ENCODE measurements around the gene ERGIC1. TPM values are rescaled to one million over a fixed set of nuclear protein-coding genes. Genes with fewer than 3 reads are reported as not detected.

ERGIC1 gene
- total RNA-seq, 1 donor from 2014 or later, result 177 TPM

GRCh38 chr5:172799416-172799815 is 34.6 kb upstream of the ERGIC1 start:
- Histone ChIP-seq H3K36me3 (no peaks in the 10 kb centered on the region), H3K4me1 (peaks cover 63% of the 10 kb centered on the region), H3K27me3 (ENCODE audit: low read depth) (no peaks in the 10 kb centered on the region), H3K9me3 (no peaks in the 10 kb centered on the region), H3K27ac (peak overlapping the region; percentile 84), H3K4me3 (no peak overlapping the region)
- DNase-seq (no peak), ATAC-seq (no peak)
- TF ChIP-seq, protein P1, sequence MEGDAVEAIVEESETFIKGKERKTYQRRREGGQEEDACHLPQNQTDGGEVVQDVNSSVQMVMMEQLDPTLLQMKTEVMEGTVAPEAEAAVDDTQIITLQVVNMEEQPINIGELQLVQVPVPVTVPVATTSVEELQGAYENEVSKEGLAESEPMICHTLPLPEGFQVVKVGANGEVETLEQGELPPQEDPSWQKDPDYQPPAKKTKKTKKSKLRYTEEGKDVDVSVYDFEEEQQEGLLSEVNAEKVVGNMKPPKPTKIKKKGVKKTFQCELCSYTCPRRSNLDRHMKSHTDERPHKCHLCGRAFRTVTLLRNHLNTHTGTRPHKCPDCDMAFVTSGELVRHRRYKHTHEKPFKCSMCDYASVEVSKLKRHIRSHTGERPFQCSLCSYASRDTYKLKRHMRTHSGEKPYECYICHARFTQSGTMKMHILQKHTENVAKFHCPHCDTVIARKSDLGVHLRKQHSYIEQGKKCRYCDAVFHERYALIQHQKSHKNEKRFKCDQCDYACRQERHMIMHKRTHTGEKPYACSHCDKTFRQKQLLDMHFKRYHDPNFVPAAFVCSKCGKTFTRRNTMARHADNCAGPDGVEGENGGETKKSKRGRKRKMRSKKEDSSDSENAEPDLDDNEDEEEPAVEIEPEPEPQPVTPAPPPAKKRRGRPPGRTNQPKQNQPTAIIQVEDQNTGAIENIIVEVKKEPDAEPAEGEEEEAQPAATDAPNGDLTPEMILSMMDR (IDR thresholded peaks at IDR 0.05), result no peak
- intact Hi-C loops (cut with DNase I), result no loop called here

DNA sequence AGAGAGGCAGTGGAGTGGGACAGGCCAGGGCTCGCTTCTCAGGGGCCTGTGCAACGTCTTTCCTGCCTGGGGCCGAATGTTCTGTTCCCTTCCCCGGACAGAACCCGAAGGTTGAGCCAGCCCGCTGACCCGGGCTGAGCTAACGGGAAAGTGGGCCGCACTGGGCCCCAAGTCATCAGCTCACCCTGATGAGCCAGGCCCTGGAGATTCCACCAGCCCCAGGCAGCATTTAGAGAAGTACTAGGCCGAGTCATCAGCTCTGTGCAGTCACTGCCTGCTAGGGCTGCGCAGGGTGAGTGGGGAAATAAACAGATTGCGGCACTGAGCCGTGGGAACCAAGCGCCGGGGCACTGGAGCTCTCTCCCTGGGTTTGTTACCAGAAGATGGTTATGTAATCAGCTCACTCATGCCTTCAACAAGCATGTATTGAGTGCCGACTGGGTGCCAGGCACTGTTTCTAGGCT is 33.9 kb upstream of the ERGIC1 start:
- TF ChIP-seq, protein P1 (IDR thresholded peaks at IDR 0.05), result no peak
- Histone ChIP-seq H3K4me1 (peaks cover 56% of the 10 kb centered on the region), H3K9me3 (no peaks in the 10 kb centered on the region), H3K4me3 (no peak overlapping the region), H3K36me3 (no peaks in the 10 kb centered on the region), H3K27me3 (ENCODE audit: low read depth) (no peaks in the 10 kb centered on the region), H3K27ac (peak overlapping the region; percentile 84)
- DNase-seq (peak; percentile 92), ATAC-seq (peak; percentile 89 to 90)
- intact Hi-C loops (cut with DNase I), result no loop called here

DNA sequence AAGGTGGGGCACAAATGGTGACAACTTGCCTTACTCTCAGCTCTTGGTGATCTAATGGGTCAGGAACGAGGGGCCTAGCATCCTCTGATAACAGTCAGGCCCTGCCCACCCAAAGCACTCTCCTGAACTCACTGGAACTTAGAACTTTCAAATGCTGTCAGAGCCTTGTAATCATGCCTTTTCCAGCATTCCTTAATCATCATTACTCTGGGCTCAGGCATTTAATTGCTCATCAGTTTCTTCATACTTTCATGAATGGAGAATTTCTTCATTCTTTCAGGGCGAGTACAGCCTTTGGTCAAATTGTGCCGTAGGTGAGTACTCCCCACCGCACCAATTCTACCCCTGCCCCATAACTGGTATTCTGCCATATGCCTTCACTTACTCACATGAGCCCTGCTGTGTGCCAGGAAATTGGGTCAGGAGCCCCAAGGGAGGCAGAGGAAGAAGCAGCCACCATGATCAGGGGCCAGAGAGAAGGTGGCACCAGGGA is 32.8 kb upstream of the ERGIC1 start:
- no peak for DNase-seq
- Histone ChIP-seq H3K27me3 (ENCODE audit: low read depth) (no peaks in the 10 kb centered on the region), H3K4me1 (peaks cover 45% of the 10 kb centered on the region), H3K9me3 (no peaks in the 10 kb centered on the region), H3K36me3 (no peaks in the 10 kb centered on the region), H3K4me3 (no peak overlapping the region), H3K27ac (peak overlapping the region; percentile 84)
- ATAC-seq, result peak in 1 of 2 donors; percentile 34
- TF ChIP-seq, protein P1 (IDR thresholded peaks at IDR 0.05), result no peak
- intact Hi-C loops (cut with DNase I), result no loop called here

- H3K27me3 ChIP-seq (ENCODE audit: low read depth), result no peaks in the 10 kb centered on the region
- no peak for DNase-seq
- H3K9me3 ChIP-seq, result no peaks in the 10 kb centered on the region
- TF ChIP-seq, protein P1 (IDR thresholded peaks at IDR 0.05), result no peak
- no peaks in the 10 kb centered on the region for H3K36me3 ChIP-seq
- H3K4me1 ChIP-seq, result peaks cover 45% of the 10 kb centered on the region
- intact Hi-C loops (cut with DNase I), result no loop called here
- H3K4me3 ChIP-seq, result no peak overlapping the region
- ATAC-seq, result no peak
- H3K27ac ChIP-seq, result no peak overlapping the region
Observed at GRCh38 chr5:172802112-172802511, 31.9 kb upstream of the ERGIC1 start.

DNA sequence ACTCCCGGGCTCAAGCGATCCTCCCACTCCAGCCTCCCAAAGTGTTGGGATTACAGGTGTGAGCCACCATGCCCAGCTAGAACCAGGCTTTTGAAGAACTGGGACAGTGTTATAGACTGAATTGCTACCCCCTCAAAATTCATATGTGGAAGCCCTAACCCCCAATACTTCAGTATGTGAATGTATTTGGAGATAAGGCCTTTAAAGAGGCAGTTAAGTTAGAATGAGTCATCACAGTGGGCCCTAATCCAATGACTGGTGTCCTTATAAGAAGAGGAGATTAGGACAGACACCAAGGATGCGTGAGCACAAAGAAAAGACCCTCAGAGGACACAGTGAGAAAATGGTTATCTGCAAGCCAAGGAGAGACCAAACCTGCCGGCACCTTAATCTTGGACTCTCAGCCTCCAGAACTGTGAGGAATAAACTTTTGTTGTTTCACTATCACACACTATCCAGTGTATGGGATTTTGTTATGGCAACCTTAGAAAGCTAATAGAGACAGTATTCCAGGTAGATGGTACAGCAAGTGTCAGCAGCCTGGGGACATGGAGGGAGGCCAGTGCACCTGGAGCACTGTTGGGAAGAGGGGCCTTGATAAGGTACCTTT is 31.4 kb upstream of the ERGIC1 start:
- Histone ChIP-seq H3K4me1 (peaks cover 44% of the 10 kb centered on the region), H3K27me3 (ENCODE audit: low read depth) (no peaks in the 10 kb centered on the region), H3K9me3 (no peaks in the 10 kb centered on the region), H3K4me3 (no peak overlapping the region), H3K27ac (no peak overlapping the region), H3K36me3 (no peaks in the 10 kb centered on the region)
- TF ChIP-seq, protein P1 (IDR thresholded peaks at IDR 0.05), result no peak
- no peak for ATAC-seq
- intact Hi-C loops (cut with DNase I), result no loop called here
- no peak for DNase-seq
